GM21723 (cell line): ENCODE results near the gene ZMYM2.

ENCODE experiments used
- ATAC-seq: cut with Tn5 transposase; IDR thresholded peaks from one replicate; pipeline ENCODE4 v1.9.1; 2021; ENCODE audit warnings: mild to moderate bottlenecking, moderate library complexity; ENCODE audit not compliant: unreplicated experiment

Gene ZMYM2

GRCh38 chr13:20102525-20103180 lies 144.1 kb downstream of the ZMYM2 start:
- ATAC-seq: no peak

GRCh38 chr13:20105161-20105689 lies 146.7 kb downstream of the ZMYM2 start:
- ATAC-seq: no peak

- no peak for ATAC-seq
Measured at GRCh38 chr13:20106742-20107141, 148.2 kb downstream of the ZMYM2 start.

GRCh38 chr13:20109037-20109436 lies 150.5 kb downstream of the ZMYM2 start:
- ATAC-seq: no peak

- no peak for ATAC-seq
Measured at GRCh38 chr13:20114066-20114610, 155.6 kb downstream of the ZMYM2 start.

- no peak for ATAC-seq
Measured at GRCh38 chr13:20116213-20116612, 157.7 kb downstream of the ZMYM2 start.

GRCh38 chr13:20118268-20119140 lies 160.0 kb downstream of the ZMYM2 start:
- no peak for ATAC-seq

GRCh38 chr13:20119960-20120359 lies 161.4 kb downstream of the ZMYM2 start:
- no peak for ATAC-seq

- no peak for ATAC-seq
Measured at GRCh38 chr13:20121159-20121525, 162.6 kb downstream of the ZMYM2 start.

- ATAC-seq: no peak
Measured at GRCh38 chr13:20124303-20124702, 165.8 kb downstream of the ZMYM2 start.

GRCh38 chr13:20125129-20125782 lies 166.7 kb downstream of the ZMYM2 start:
- ATAC-seq: no peak

- no peak for ATAC-seq
Measured at GRCh38 chr13:20125783-20126165, 167.2 kb downstream of the ZMYM2 start.

- ATAC-seq: no peak
Measured at GRCh38 chr13:20126541-20127261, 168.2 kb downstream of the ZMYM2 start.

- peak; percentile 15 for ATAC-seq
Measured at GRCh38 chr13:20127262-20127561, 168.7 kb downstream of the ZMYM2 start.

GRCh38 chr13:20127562-20128458 lies 169.3 kb downstream of the ZMYM2 start:
- peak; percentile 67 for ATAC-seq

GRCh38 chr13:20128459-20128931 lies 170.0 kb downstream of the ZMYM2 start:
- peak; percentile 28 for ATAC-seq

- no peak for ATAC-seq
Measured at GRCh38 chr13:20129076-20129475, 170.5 kb downstream of the ZMYM2 start.

GRCh38 chr13:20130012-20130411 lies 171.5 kb downstream of the ZMYM2 start:
- ATAC-seq: no peak

- no peak for ATAC-seq
Measured at GRCh38 chr13:20130652-20131051, 172.1 kb downstream of the ZMYM2 start.
